GM12878 (cell line): ENCODE measurements around the gene CAVIN1. TPM values are rescaled to one million over a fixed set of nuclear protein-coding genes. Genes with fewer than 3 reads are reported as not detected.
A peak's percentile ranks its signal among the peaks of the same experiment; 100 is the strongest.

ENCODE experiments used
- ATAC-seq: fragments of 200-7000 bp; cut with Tn5 transposase; 3 replicates; pipeline ENCODE4 v1.9.1; 2020; ENCODE audit warnings: mild to moderate bottlenecking, moderate library complexity
- BruUV-seq: library from RNA; stranded (reverse); fragments of 400-500 nt; replicated peaks from 2 replicates; lab custom pipeline; 2021; lab: Mats Ljungman, UMichigan
- CTCF ChIA-PET: fragments of 300-600 bp; sonication (Branson Sonifier 250); formaldehyde crosslinking; extraction: SDS; loops from one replicate; lab custom pipeline; 2021; ENCODE audit warnings: inconsistent platforms; lab: Yijun Ruan, JAX
- POLR2A ChIA-PET: fragments of 350-600 bp; formaldehyde crosslinking; extraction: SDS; loops from one replicate; lab custom pipeline; 2021; ENCODE audit warnings: inconsistent platforms; lab: Charles Lee
- RAD21 ChIA-PET: fragments of 300-600 bp; sonication (Branson Sonifier 250); formaldehyde crosslinking; loops from one replicate; lab custom pipeline; 2023; ENCODE audit warnings: antibody characterized with exemption; ENCODE audit not compliant: unreplicated experiment; lab: Charles Lee
- SMC1A ChIA-PET: fragments of 300-600 bp; sonication (Branson Sonifier 250); formaldehyde crosslinking; loops from one replicate; lab custom pipeline; 2023; ENCODE audit not compliant: unreplicated experiment, uncharacterized antibody; lab: Charles Lee
- DNase-seq: peaks from one replicate; pipeline ENCODE4 v3.0.0-alpha.2; 2011; ENCODE audit warnings: low read depth, low spot score
- FAIRE-seq: peaks from 3 replicates; lab custom pipeline; 2011; peaks lifted over from hg19 to GRCh38; lab: Jason Lieb, UNC
- H2AFZ ChIP-seq: 2 replicates; pipeline ENCODE4 v1.6.0; 2011; ENCODE audit warnings: low read depth, low read length, control low read depth; ENCODE audit not compliant: control insufficient read depth
- H3K27ac ChIP-seq: 2 replicates; pipeline ENCODE4 v1.5.1; 2011; ENCODE audit warnings: control low read depth; ENCODE audit not compliant: control insufficient read depth, insufficient read depth
- H3K27me3 ChIP-seq, 2 experiments: replicated peaks in 1 of 2; 2 replicates each; pipeline versions ENCODE4 v1.6.0 to v1.6.1; 2011; ENCODE audit warnings: low read length in 1 of 2; ENCODE audit not compliant: control insufficient read depth in 2 of 2, insufficient read depth in 2 of 2
- H3K36me3 ChIP-seq, 2 experiments: 2 replicates each; pipeline ENCODE4 v1.5.1; 2011; ENCODE audit warnings: low read length in 1 of 2; ENCODE audit not compliant: control insufficient read depth in 2 of 2, insufficient read depth in 2 of 2
- H3K4me1 ChIP-seq: 2 replicates; pipeline ENCODE4 v1.6.1; 2011; ENCODE audit warnings: mild to moderate bottlenecking, low read length, moderate library complexity, mixed read lengths; ENCODE audit not compliant: control insufficient read depth, insufficient read depth
- H3K4me2 ChIP-seq: 2 replicates; pipeline ENCODE4 v1.6.0; 2011; ENCODE audit warnings: control low read depth; ENCODE audit not compliant: control insufficient read depth, insufficient read depth
- H3K4me3 ChIP-seq: fragments of 200-600 bp; sonication (generic); 2 replicates; pipeline ENCODE4 v1.5.1; 2016
- H3K79me2 ChIP-seq: 2 replicates; pipeline ENCODE4 v1.6.0; 2011; ENCODE audit warnings: low read length; ENCODE audit not compliant: control insufficient read depth, insufficient read depth
- H3K9ac ChIP-seq: 2 replicates; pipeline ENCODE4 v1.8.0; 2011; ENCODE audit warnings: low read length, control low read depth, mixed read lengths; ENCODE audit not compliant: control insufficient read depth, insufficient read depth
- H3K9me3 ChIP-seq: replicated peaks from 3 replicates; pipeline ENCODE4 v1.5.1; 2011; ENCODE audit warnings: mild to moderate bottlenecking, low read length; ENCODE audit not compliant: control insufficient read depth, insufficient read depth
- H4K20me1 ChIP-seq: 2 replicates; pipeline ENCODE4 v1.6.0; 2011; ENCODE audit not compliant: control insufficient read depth, insufficient read depth
- ATF7 ChIP-seq: fragments of 450-650 bp; IDR thresholded peaks from 2 replicates; pipeline ENCODE4 v1.6.1; 2016; ENCODE audit warnings: low read depth, mild to moderate bottlenecking
- CEBPB ChIP-seq, 2 experiments: fragments of 150-350 bp in 1 of 2; IDR thresholded peaks; 2 replicates each; pipeline ENCODE4 v1.6.1; 2012 to 2014; ENCODE audit warnings: low read depth in 2 of 2, low read length in 2 of 2, borderline replicate concordance in 1 of 2, inconsistent platforms in 1 of 2
- CREB1 ChIP-seq: IDR thresholded peaks from 2 replicates; pipeline ENCODE4 v1.6.1; 2012; ENCODE audit warnings: low read depth, mild to moderate bottlenecking, inconsistent platforms
- CREM ChIP-seq: IDR thresholded peaks from 2 replicates; pipeline ENCODE4 v1.6.1; 2014; ENCODE audit warnings: antibody characterized with exemption, low read depth
- HCFC1 ChIP-seq: fragments of 150-350 bp; IDR thresholded peaks from 2 replicates; pipeline ENCODE4 v1.6.1; 2014; ENCODE audit warnings: low read length
- LARP7 ChIP-seq: fragments of 450-650 bp; IDR thresholded peaks from 2 replicates; pipeline ENCODE4 v1.6.1; 2017; ENCODE audit warnings: mild to moderate bottlenecking
- MEF2A ChIP-seq: IDR thresholded peaks from 2 replicates; pipeline ENCODE4 v1.6.1; 2011; ENCODE audit warnings: low read depth, mild to moderate bottlenecking, low read length, moderate library complexity; ENCODE audit not compliant: insufficient read depth
- NFIC ChIP-seq: IDR thresholded peaks from 2 replicates; pipeline ENCODE4 v1.6.1; 2012; ENCODE audit warnings: low read depth, mild to moderate bottlenecking, inconsistent platforms, low read length, moderate library complexity
- RFX5 ChIP-seq: IDR thresholded peaks from 2 replicates; pipeline ENCODE4 v1.6.1; 2011; ENCODE audit warnings: low read depth, low read length, improper control_type of control experiment
- SIX5 ChIP-seq: IDR thresholded peaks from 2 replicates; pipeline ENCODE4 v1.6.1; 2011; ENCODE audit warnings: mild to moderate bottlenecking, low read depth, low read length, moderate library complexity; ENCODE audit not compliant: severe bottlenecking
- ZNF207 ChIP-seq: fragments of 450-650 bp; IDR thresholded peaks from 2 replicates; pipeline ENCODE4 v1.6.1; 2014; ENCODE audit warnings: antibody characterized with exemption, mild to moderate bottlenecking, borderline replicate concordance
- ZZZ3 ChIP-seq: IDR thresholded peaks from 2 replicates; pipeline ENCODE4 v1.6.1; 2011; ENCODE audit warnings: low read depth; ENCODE audit not compliant: control insufficient read depth, insufficient read length
- WGBS: methylation state at CpG from one replicate; pipeline ENCODE4 v1.1.6; 2016; ENCODE audit warnings: low lambda C conversion rate; ENCODE audit not compliant: insufficient replicate concordance, insufficient coverage; ENCODE audit errors: missing lambda C conversion rate; 5-methylcytosine and 5-hydroxymethylcytosine counted together
- in situ Hi-C: fragments of 300-500 bp; cut with MboI; formaldehyde crosslinking; loops from 9 replicates; pipeline ENCODE4 v1.14.3; 2018; ENCODE audit warnings: mixed read lengths
- intact Hi-C: fragments of 100-400 bp; cut with micrococcal nuclease; formaldehyde crosslinking; loops from one replicate; pipeline ENCODE4 v1.14.2; 2022; ENCODE audit not compliant: unreplicated experiment
- polyA plus RNA-seq, 11 experiments: library from polyadenylated mRNA; depleted of rRNA in 4 of 11; unstranded in 6 of 11; stranded (reverse) in 5 of 11; fragments of >200 nt; fragmentation: Nextera tagmentation in 4 of 11; fragmentation: Illumina TruSeq in 1 of 11; extraction: Ambion mirVana in 4 of 11; extraction: Trizol in 1 of 11; gene quantifications; 1 replicate in 1 of 11; 2 replicates in 10 of 11; pipeline versions ENCODE4 v1.2.1 to v1.2.3, GENCODE V29; 2011 to 2016; ENCODE audit warnings: inconsistent platforms in 2 of 11, missing spikeins in 2 of 11, low read depth in 1 of 11
- total RNA-seq, 4 experiments: library from RNA; depleted of rRNA in 3 of 4; stranded (reverse); fragments of >200 nt in 3 of 4; fragmentation: Illumina TruSeq in 1 of 4; extraction: Trizol in 1 of 4; gene quantifications; 2 replicates each; pipeline versions ENCODE4 v1.2.1 to v1.2.3, GENCODE V29; 2013 to 2021

The CAVIN1 gene
- total and polyA plus RNA-seq, 10 of the 15 experiments (the other 5 are each of a cell fraction or from before 2014, with no cell fraction given), result 0.03 to 1.1 (median 0.37) TPM

DNA sequence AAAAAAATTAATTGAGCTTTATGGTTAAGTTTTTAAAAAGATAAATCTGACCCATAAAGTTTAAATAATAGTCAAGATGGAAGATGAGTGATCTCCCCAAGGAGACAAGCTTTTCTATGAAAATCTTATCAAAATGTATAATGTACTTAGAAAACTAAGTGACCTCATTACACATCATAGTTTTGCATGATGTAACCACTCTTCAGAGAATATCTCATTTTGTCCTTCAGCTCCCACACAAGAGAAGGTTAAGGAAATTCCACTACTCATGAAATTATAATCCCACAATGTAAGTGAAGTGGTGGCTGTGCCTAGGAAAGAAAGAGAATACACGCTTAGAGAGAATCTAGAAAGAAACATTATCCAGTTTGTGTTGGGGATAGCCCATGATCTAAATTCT, 49.2 kb downstream of the CAVIN1 start:
- Histone ChIP-seq H3K79me2 (peaks cover 75% of the 10 kb centered on the region), H2AFZ (no peak overlapping the region), H3K9me3 (peaks cover 6% of the 10 kb centered on the region; the same call in 2 of the 3 replicates), H3K36me3 (peaks cover 0 to 9% of the 10 kb centered on the region in 2 experiments; a peak in 1 of 4 replicates), H3K27me3 (no peaks in the 10 kb centered on the region), H3K4me2 (peak overlapping the region; percentile 62; the same call in 1 of the 2 replicates), H3K9ac (no peak overlapping the region), H4K20me1 (no peaks in the 10 kb centered on the region; the same call in 1 of the 2 replicates), H3K4me3 (peak overlapping the region; percentile 45; the same call in 1 of the 2 replicates), H3K4me1 (peaks cover 25% of the 10 kb centered on the region), H3K27ac (peak overlapping the region; percentile 2; the same call in 1 of the 2 replicates)
- DNase-seq (no peak), ATAC-seq (no peak), FAIRE-seq (no peak)
- POLR2A ChIA-PET, result interaction anchor here (0.6 to 2.8 kb wide), 4 partner anchors 9 to 32 kb away, joined by 3 to 11 read pairs (median 4); no protein-coding TSS in a partner anchor
- in situ Hi-C loops (no loop called here), intact Hi-C loops (no loop called here)
- RAD21 ChIA-PET, result interaction anchor here (0.7 to 1.7 kb wide), 5 partner anchors 11 to 36 kb away, joined by 3 to 6 read pairs (median 4); no protein-coding TSS in a partner anchor
- 41% methylated on average over 1 of the region's 1 CpG for WGBS
- no TSS peak for BruUV-seq
- TF ChIP-seq ATF7, result peak; percentile 44; the same call in 1 of the 2 replicates
- no peak for TF ChIP-seq SIX5
- TF ChIP-seq CREB1, result peak; percentile 77
- peak; percentile 49; the same call in 1 of the 2 replicates for TF ChIP-seq CREM
- TF ChIP-seq NFIC, result peak; percentile 26; the same call in 1 of the 2 replicates
- CTCF ChIA-PET, result interaction anchor here (1.1 to 1.5 kb wide), 3 partner anchors 9 to 51 kb away, joined by 3 to 6 read pairs (median 5); no protein-coding TSS in a partner anchor
- SMC1A ChIA-PET, result interaction anchor here (0.9 to 1.5 kb wide), 3 partner anchors 9 to 33 kb away, joined by 3 to 4 read pairs (median 3); no protein-coding TSS in a partner anchor

DNA sequence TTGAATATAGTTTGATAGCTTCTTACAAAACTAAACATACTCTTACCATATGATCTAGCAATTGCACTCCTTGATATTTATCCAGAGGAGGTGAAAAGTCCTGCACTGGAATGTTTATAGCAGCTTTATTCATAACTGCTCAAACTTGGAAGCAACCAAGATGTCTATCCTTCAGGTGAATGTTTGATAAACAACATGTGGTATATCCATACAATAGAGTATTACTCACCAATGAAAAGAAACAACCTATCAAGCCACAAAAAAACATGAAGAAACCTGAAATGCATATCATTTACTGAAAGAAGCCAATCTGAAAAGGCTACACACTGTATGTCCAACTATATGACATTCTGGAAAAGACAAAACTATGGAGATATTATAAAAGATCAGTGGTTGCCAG, 50.9 kb downstream of the CAVIN1 start:
- TF ChIP-seq HCFC1 (no peak), MEF2A (no peak), LARP7 (no peak), RFX5 (no peak), SIX5 (no peak), CEBPB (IDR thresholded peaks at IDR 0.05; ENCODE audit: borderline replicate concordance in 1 of 2, low read depth in 2 of 2, low read length in 2 of 2) (no peak), ZNF207 (no peak), ZZZ3 (no peak)
- FAIRE-seq (no peak), DNase-seq (no peak), ATAC-seq (no peak)
- in situ Hi-C loops, result no loop called here
- Histone ChIP-seq H3K36me3 (peaks cover 0 to 9% of the 10 kb centered on the region in 2 experiments; a peak in 1 of 4 replicates), H3K9me3 (peaks cover 6% of the 10 kb centered on the region; the same call in 2 of the 3 replicates), H3K27me3 (no peaks in the 10 kb centered on the region), H3K9ac (no peak overlapping the region), H3K79me2 (peaks cover 71% of the 10 kb centered on the region), H3K4me3 (no peak overlapping the region), H2AFZ (no peak overlapping the region), H3K4me2 (no peak overlapping the region), H4K20me1 (no peaks in the 10 kb centered on the region; the same call in 1 of the 2 replicates), H3K27ac (no peak overlapping the region), H3K4me1 (peaks cover 30% of the 10 kb centered on the region)
- ChIA-PET POLR2A (interaction anchor here (0.6 to 2.8 kb wide), 3 partner anchors 8 to 13 kb away, joined by 3 to 11 read pairs (median 4); no protein-coding TSS in a partner anchor), SMC1A (interaction anchor here (1.1 kb wide), 1 partner anchor 10 kb away, joined by 3 read pairs; no protein-coding TSS in a partner anchor), CTCF (no interaction called here), RAD21 (no interaction called here)
- intact Hi-C loops, result no loop called here
- BruUV-seq, result no TSS peak
